GM21528 (cell line): ENCODE results near the gene IDH2.
A peak's percentile ranks its signal among the peaks of the same experiment; 100 is the strongest.
"Not testable (repeated sequence)": the region's sequence is repeated elsewhere in the genome, so short reads cannot be mapped to it uniquely, and the experiment has no call there.

Experiments used
- ATAC-seq: cut with Tn5 transposase; IDR thresholded peaks from one replicate; pipeline ENCODE4 v1.9.1; 2021; ENCODE audit warnings: mild to moderate bottlenecking, moderate library complexity; ENCODE audit not compliant: unreplicated experiment, low FRiP score

IDH2 gene

DNA sequence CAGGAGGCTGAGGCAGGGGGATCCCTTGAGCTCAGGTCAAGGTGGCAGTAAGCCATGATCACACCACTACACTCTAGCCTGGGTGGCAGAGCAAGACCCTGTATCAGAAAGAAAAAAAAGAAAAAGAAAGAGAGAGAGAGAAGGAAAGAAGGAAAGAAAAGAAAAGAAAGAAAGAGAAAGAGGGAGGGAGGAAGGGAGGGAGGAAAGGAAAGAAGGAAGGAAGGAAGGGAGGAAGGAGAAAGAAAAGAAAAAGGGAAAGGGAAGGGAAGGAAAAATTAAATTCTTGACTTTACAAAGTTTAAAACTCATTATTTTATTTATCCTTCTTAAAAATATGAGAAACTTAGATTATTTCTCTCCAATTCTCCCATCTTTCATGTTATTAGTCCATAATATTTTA, 17.1 kb upstream of the IDH2 start:
- no peak for ATAC-seq

DNA sequence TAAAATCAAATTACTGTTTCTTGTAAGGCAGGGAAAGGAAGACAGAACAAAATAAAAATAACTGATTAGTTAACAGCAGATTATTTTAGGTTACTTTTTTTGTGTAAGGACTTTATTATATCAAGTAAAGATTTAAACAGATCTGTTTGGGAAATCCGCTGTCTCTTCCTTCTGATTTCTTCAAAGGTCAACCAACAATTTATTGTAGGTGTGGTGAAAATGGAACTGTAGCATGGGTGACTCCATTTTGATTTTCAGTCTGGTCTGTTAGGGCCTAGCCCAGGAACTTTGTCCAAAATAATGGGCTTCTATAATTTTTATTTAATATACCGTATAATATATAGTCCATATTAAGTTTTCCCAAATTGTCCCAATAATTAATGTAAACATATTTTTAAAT, 13.5 kb upstream of the IDH2 start:
- no peak for ATAC-seq

GRCh38 chr15:90114451-90114901, 12.2 kb upstream of the IDH2 start:
- no peak for ATAC-seq

DNA sequence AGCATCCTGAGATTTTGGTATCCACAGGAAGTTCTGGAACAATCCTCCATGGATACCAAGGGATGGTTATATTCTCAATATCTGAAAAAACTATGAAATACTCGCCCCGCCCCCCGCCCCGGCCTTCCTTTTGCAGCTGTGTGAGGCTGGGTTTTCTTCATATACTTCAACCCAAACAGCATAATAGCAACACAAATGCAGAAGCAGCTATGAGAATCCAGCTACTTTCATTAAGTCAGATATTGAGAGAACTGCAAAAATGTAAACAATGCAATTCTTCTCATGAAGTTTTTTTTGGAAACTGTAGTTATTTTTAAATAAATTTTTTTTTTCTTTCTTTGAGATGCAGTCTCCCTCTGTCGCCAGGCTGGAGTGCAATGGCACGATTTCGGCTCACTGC, 10.9 kb upstream of the IDH2 start:
- ATAC-seq = no peak

DNA sequence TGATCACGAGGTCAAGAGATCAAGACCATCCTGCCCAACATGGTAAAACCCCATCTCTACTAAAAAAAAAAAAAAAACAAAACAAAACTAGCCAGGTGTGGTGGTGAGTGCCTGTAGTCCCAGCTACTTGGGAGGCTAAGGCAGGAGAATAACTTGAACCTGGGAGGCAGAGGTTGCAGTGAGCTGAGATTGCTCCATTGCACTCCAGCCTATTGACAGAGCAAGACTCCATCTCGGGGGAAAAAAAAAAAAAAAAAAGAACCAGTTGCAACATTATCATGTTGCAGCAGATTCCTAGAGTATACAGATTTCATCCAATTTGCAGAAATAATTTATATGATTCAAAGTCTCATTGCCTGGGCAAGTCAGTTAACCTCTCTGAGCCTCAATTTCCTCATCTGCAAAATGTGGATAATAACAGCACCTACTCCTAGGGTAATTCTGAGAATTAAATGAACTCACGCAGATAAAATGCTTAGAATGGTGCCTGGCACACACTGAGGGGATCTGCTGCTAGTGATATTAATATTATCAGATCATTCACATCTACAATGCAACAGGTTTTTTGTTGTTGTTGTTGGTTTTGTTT, 7.0 kb upstream of the IDH2 start:
- ATAC-seq = not testable (repeated sequence)

GRCh38 chr15:90108038-90108437, 5.8 kb upstream of the IDH2 start:
- not testable (repeated sequence) for ATAC-seq

- no peak for ATAC-seq
These were observed 4.4 kb upstream of the IDH2 start for GRCh38 chr15:90106522-90107117.

DNA sequence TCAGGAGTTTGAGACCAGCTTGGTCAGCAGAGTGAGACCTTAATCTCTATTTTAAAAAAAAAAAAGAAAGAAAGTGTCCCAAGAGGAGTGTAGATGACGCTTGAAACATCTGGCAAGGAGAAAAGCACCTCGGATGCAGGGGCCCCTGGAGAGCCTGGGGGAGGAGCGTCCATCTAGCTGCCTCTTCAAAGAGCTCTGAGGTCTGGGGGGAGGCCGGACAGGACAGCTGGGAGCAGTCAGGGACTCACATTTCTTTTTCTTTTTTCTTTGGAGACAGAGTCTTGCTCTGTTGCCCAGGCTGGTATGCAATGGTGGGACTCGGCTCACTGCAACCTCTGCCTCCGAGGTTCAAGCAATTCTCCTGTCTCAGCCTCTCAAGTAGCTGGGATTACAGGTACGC, 3.3 kb upstream of the IDH2 start:
- ATAC-seq = no peak

GRCh38 chr15:90104551-90104950, 2.3 kb upstream of the IDH2 start:
- no peak for ATAC-seq

- ATAC-seq = no peak
These were observed 1.5 kb upstream of the IDH2 start for GRCh38 chr15:90103701-90104329.

GRCh38 chr15:90101130-90101968, 919 bp downstream of the IDH2 start:
- ATAC-seq = no peak

GRCh38 chr15:90099868-90100831, 2.1 kb downstream of the IDH2 start:
- ATAC-seq = no peak

DNA sequence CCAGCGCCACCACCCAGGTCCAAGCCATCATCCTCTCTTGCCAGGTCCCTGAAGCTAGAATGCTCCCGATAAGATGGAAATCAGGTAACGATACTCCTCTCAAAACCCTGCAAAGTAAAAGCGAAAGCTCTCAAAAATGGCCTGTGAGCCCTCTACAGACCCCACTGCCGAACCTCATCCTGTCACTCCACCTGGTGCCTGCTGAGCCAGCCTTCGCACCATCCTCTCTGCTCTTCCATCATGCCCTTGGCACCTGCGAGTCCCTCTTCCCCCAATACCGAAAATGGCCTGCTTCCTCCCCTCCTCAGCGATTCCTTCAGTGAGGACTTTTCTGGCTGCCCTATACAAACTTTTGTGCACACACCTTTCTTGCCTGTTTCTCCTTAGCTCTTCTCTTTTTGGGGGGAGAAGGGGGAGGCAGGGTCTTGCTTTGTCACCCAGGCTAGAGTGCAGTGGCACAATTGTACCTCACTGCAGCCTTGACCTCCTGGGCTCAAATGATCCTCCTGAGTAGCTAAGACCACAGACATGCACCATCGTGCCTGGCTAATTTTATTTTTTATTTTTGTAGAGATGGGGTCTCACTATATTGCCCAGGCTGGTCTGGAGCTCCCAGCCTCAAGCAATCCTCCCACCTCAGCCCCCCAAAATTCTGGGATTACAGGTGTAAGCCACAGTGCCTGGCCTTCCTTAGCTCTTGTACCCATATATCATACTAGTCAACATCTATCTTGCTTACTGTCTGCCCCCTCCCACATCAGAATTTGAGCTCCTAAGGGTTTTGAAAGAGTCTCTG, 3.0 kb downstream of the IDH2 start:
- no peak for ATAC-seq

DNA sequence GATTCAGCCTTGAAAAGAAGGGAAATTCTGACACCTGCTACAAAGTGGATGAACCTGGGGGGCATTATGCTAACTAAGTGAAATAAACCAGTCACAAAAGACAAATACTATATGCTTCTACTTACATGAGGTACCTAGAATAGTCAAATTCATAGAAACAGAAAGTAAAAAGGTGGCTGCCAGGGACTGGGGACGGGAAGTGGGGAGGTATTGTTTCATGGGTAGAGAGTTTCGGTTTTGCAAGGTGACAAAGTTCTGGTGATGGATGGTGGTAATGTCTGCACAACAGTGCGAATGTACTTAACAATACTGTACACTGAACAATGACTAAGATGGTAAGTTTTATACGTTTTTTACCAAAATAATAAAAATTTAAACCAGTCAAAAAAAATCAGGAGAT, 4.8 kb downstream of the IDH2 start:
- peak; percentile 55 for ATAC-seq

DNA sequence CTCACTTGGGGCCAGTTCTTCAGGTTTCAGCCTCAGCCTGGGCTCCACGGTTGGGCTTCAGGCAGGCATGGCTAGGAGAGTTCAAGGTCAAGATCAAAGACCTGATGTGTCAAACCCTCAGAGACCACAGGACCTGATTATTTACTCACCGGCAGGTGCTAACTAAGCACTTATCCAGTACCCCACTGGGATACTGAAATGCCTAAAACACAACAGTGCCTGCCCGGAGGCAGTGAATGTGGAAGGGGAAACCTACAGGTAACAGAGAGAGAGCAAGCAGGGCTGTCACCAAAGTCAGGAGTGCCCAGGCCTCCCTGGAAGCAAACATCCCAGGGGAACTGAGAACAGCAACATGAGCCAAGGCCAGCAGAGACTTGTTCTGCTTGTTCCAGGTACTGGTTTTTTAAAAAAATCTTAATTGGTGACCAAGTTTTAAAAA, 6.7 kb downstream of the IDH2 start:
- no peak for ATAC-seq

GRCh38 chr15:90091156-90091931, 10.9 kb downstream of the IDH2 start:
- no peak for ATAC-seq

- no peak for ATAC-seq
These were observed 11.9 kb downstream of the IDH2 start for GRCh38 chr15:90090226-90090848.
